SK-N-SH (cell line): ENCODE results near the gene WDR64. TPM values are rescaled to one million over a fixed set of nuclear protein-coding genes. Genes with fewer than 3 reads are reported as not detected.

Experiments
- CTCF ChIA-PET: fragments of 300-600, 350-600 bp; formaldehyde crosslinking; extraction: SDS; loops from one replicate; lab custom pipeline; 2021; lab: Yijun Ruan, JAX
- POLR2A ChIA-PET: fragments of 350-600 bp; sonication (Branson Sonifier 250); formaldehyde crosslinking; extraction: SDS; loops from one replicate; lab custom pipeline; 2020; ENCODE audit warnings: antibody characterized with exemption, inconsistent platforms; lab: Yijun Ruan, JAX
- DNase-seq: peaks from one replicate; pipeline ENCODE4 v3.0.0; 2012
- H2AFZ ChIP-seq: fragments of 200-600 bp; sonication (generic); 2 replicates; pipeline ENCODE4 v1.8.1; 2016; ENCODE audit warnings: antibody characterized with exemption, mild to moderate bottlenecking, low read depth
- H3F3A ChIP-seq: fragments of 200-600 bp; sonication (generic); replicated peaks from 2 replicates; pipeline ENCODE3; 2016; ENCODE audit warnings: antibody characterized with exemption, mild to moderate bottlenecking; ENCODE audit not compliant: insufficient read depth
- H3K27ac ChIP-seq, 2 experiments: fragments of 200-500 bp in 1 of 2; fragments of 200-600 bp in 1 of 2; sonication (Bioruptor generic) in 1 of 2; sonication (generic), shearing (Covaris generic) in 1 of 2; 2 replicates each; pipeline versions ENCODE4 v1.5.1 to v1.6.1; 2014 to 2016; ENCODE audit warnings: low read depth in 2 of 2, inconsistent platforms in 1 of 2, low read length in 1 of 2, mild to moderate bottlenecking in 1 of 2, mixed read lengths in 1 of 2
- H3K27me3 ChIP-seq: fragments of 200-600 bp; sonication (generic), shearing (Covaris generic); 2 replicates; pipeline ENCODE4 v1.6.1; 2016; ENCODE audit warnings: mixed run types; ENCODE audit not compliant: insufficient read depth
- H3K36me3 ChIP-seq, 2 experiments: fragments of 200-500 bp in 1 of 2; fragments of 200-600 bp in 1 of 2; sonication (Bioruptor generic) in 1 of 2; sonication (generic) in 1 of 2; replicated peaks in 1 of 2; 2 replicates each; pipeline versions ENCODE3 to v1.5.1; 2014 to 2016; ENCODE audit warnings: low read length in 1 of 2, mild to moderate bottlenecking in 1 of 2; ENCODE audit not compliant: insufficient read depth in 2 of 2, control insufficient read depth in 1 of 2
- H3K4me1 ChIP-seq, 2 experiments: fragments of 200-500 bp in 1 of 2; fragments of 200-600 bp in 1 of 2; sonication (Bioruptor generic) in 1 of 2; sonication (generic), shearing (Covaris generic) in 1 of 2; 2 replicates each; pipeline versions ENCODE4 v1.5.1 to v1.6.1; 2014 to 2016; ENCODE audit warnings: low read depth in 1 of 2, low read length in 1 of 2, mixed run types in 1 of 2; ENCODE audit not compliant: insufficient read depth in 2 of 2, control insufficient read depth in 1 of 2
- H3K4me2 ChIP-seq: fragments of 200-600 bp; sonication (generic), shearing (Covaris generic); 2 replicates; pipeline ENCODE4 v1.6.1; 2017; ENCODE audit warnings: mixed run types
- H3K4me3 ChIP-seq, 2 experiments: fragments of 200-500 bp in 1 of 2; fragments of 200-600 bp in 1 of 2; sonication (Bioruptor generic) in 1 of 2; sonication (generic), shearing (Covaris generic) in 1 of 2; 2 replicates each; pipeline versions ENCODE4 v1.5.1 to v1.8.1; 2014 to 2016; ENCODE audit warnings: low read depth in 2 of 2, inconsistent platforms in 1 of 2, low read length in 1 of 2, mild to moderate bottlenecking in 1 of 2, mixed read lengths in 1 of 2, moderate library complexity in 1 of 2
- H3K79me2 ChIP-seq: fragments of 200-600 bp; sonication (generic); 2 replicates; pipeline ENCODE4 v1.8.1; 2017; ENCODE audit warnings: mild to moderate bottlenecking; ENCODE audit not compliant: insufficient read depth
- H3K9ac ChIP-seq: fragments of 200-600 bp; sonication (generic); 2 replicates; pipeline ENCODE4 v1.6.1; 2017; ENCODE audit warnings: mixed run types
- H3K9me2 ChIP-seq: fragments of 200-600 bp; sonication (generic); 2 replicates; pipeline ENCODE4 v1.6.1; 2017; ENCODE audit warnings: mixed run types
- H3K9me3 ChIP-seq: fragments of 200-600 bp; sonication (generic); 2 replicates; pipeline ENCODE4 v1.6.1; 2017; ENCODE audit warnings: mixed run types, mild to moderate bottlenecking, moderate library complexity
- H4K20me1 ChIP-seq: fragments of 200-600 bp; sonication (generic); 2 replicates; pipeline ENCODE4 v1.6.1; 2017; ENCODE audit warnings: mild to moderate bottlenecking, mixed run types; ENCODE audit not compliant: insufficient read depth
- EP300 ChIP-seq, 2 experiments: IDR thresholded peaks; 2 replicates each; pipeline versions ENCODE4 v1.4.0 to v1.6.1; 2012; ENCODE audit warnings: borderline replicate concordance in 1 of 2, low read depth in 1 of 2, low read length in 1 of 2
- EZH2phosphoT487 ChIP-seq: fragments of 200-600 bp; sonication (generic); IDR thresholded peaks from 2 replicates; pipeline ENCODE4 v1.6.1; 2017; ENCODE audit warnings: low read depth, mixed run types, mild to moderate bottlenecking, antibody characterized with exemption, moderate library complexity, borderline replicate concordance
- FOSL2 ChIP-seq: IDR thresholded peaks from 2 replicates; pipeline ENCODE4 v1.4.0; 2012; ENCODE audit warnings: low read depth, mild to moderate bottlenecking, moderate library complexity, borderline replicate concordance
- RAD21 ChIP-seq: IDR thresholded peaks from 2 replicates; pipeline ENCODE4 v1.6.1; 2012; ENCODE audit warnings: mild to moderate bottlenecking, low read length
- RXRA ChIP-seq: IDR thresholded peaks from 2 replicates; pipeline ENCODE4 v1.4.0; 2012; ENCODE audit warnings: low read depth, mild to moderate bottlenecking, borderline replicate concordance
- SMC3 ChIP-seq: IDR thresholded peaks from 2 replicates; pipeline ENCODE4 v1.6.1; 2012; ENCODE audit warnings: low read depth, low read length, improper control_type of control experiment
- ZBTB33 ChIP-seq: IDR thresholded peaks from 2 replicates; pipeline ENCODE4 v1.4.0; 2012; ENCODE audit warnings: low read depth, borderline replicate concordance
- WGBS: methylation state at CpG from one replicate; pipeline ENCODE4 v1.1.6; 2017; ENCODE audit warnings: low lambda C conversion rate; 5-methylcytosine and 5-hydroxymethylcytosine counted together
- polyA plus RNA-seq, 3 experiments: library from polyadenylated mRNA; depleted of rRNA; stranded (reverse); fragments of >200 nt; gene quantifications; 2 replicates each; pipeline ENCODE4 v1.2.3, GENCODE V29; 2012
- TF ChIP-seq, protein P1 (sequence below): fragments of 200-600 bp; sonication (generic); IDR thresholded peaks from 2 replicates; pipeline ENCODE4 v1.6.1; 2017; ENCODE audit warnings: antibody characterized with exemption, mild to moderate bottlenecking, moderate library complexity

Gene WDR64
- polyA plus RNA-seq, 1 of the 3 experiments (the other 2 are of a cell fraction), result not detected

GRCh38 chr1:241605146-241605805 lies 46.8 kb upstream of the WDR64 start:
- 76% methylated on average over 9 of the region's 9 CpGs for WGBS
- Histone ChIP-seq H3K27ac (no peak overlapping the region), H3K4me1 (peaks cover 6 to 11% of the 10 kb centered on the region in 2 experiments; a peak in 3 of 4 replicates), H3K9ac (no peak overlapping the region), H3K4me3 (no peak overlapping the region), H3K9me2 (no peaks in the 10 kb centered on the region), H4K20me1 (no peaks in the 10 kb centered on the region), H3K36me3 (no peaks in the 10 kb centered on the region), H3K79me2 (no peaks in the 10 kb centered on the region), H3K27me3 (no peaks in the 10 kb centered on the region), H2AFZ (no peak overlapping the region), H3K4me2 (no peak overlapping the region), H3F3A (peaks cover 10% of the 10 kb centered on the region), H3K9me3 (no peaks in the 10 kb centered on the region)
- ChIA-PET POLR2A (no interaction called here), CTCF (interaction anchor here (0.5 to 1.8 kb wide), 10 partner anchors 9 to 873 kb away, joined by 3 to 5 read pairs (median 3); no protein-coding TSS in a partner anchor)
- TF ChIP-seq EP300 (IDR thresholded peaks at IDR 0.05; ENCODE audit: borderline replicate concordance in 1 of 2, low read depth in 1 of 2, low read length in 1 of 2) (no peak), FOSL2 (no peak), SMC3 (no peak; the same call in 1 of the 2 replicates), RAD21 (peak; percentile 26)
- TF ChIP-seq, protein P1, sequence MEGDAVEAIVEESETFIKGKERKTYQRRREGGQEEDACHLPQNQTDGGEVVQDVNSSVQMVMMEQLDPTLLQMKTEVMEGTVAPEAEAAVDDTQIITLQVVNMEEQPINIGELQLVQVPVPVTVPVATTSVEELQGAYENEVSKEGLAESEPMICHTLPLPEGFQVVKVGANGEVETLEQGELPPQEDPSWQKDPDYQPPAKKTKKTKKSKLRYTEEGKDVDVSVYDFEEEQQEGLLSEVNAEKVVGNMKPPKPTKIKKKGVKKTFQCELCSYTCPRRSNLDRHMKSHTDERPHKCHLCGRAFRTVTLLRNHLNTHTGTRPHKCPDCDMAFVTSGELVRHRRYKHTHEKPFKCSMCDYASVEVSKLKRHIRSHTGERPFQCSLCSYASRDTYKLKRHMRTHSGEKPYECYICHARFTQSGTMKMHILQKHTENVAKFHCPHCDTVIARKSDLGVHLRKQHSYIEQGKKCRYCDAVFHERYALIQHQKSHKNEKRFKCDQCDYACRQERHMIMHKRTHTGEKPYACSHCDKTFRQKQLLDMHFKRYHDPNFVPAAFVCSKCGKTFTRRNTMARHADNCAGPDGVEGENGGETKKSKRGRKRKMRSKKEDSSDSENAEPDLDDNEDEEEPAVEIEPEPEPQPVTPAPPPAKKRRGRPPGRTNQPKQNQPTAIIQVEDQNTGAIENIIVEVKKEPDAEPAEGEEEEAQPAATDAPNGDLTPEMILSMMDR, result peak; percentile 45
- DNase-seq, result peak; percentile 17

DNA sequence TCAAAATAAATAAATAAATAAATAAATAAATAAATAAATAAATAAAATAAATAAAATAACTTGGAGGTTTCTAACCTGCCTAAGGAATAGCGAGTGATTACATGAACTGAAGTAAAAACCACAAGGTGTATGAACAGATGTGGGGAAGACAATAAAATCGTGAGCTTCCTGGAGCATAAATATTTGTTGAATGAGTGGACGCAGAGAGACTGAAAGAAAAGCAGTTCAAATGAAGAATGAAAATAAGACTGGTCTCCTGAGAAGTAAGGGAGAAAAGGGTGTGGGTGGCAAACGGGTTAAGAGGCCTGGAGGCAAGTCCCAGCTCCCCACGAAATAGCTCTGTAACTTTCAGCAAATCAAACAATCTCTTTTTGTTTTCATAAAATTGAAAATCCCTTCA lies 45.5 kb upstream of the WDR64 start:
- POLR2A ChIA-PET, result no interaction called here
- H3K36me3 ChIP-seq, result no peaks in the 10 kb centered on the region
- no peaks in the 10 kb centered on the region for H3K9me2 ChIP-seq
- no peaks in the 10 kb centered on the region for H3K9me3 ChIP-seq
- WGBS, result 61% methylated on average over 5 of the region's 5 CpGs
- peaks cover 6 to 11% of the 10 kb centered on the region in 2 experiments; a peak in 3 of 4 replicates for H3K4me1 ChIP-seq
- H3K27ac ChIP-seq, result no peak overlapping the region
- no peak overlapping the region for H3K4me3 ChIP-seq
- no peaks in the 10 kb centered on the region for H3K79me2 ChIP-seq
- H3K27me3 ChIP-seq, result no peaks in the 10 kb centered on the region
- no peak overlapping the region for H3K4me2 ChIP-seq
- H3K9ac ChIP-seq, result no peak overlapping the region
- no peak for DNase-seq
- CTCF ChIA-PET, result interaction anchor here (1.4 to 1.8 kb wide), 2 partner anchors 17 to 19 kb away, joined by 4 to 5 read pairs; no protein-coding TSS in a partner anchor
- no peak for TF ChIP-seq RXRA
- TF ChIP-seq EZH2phosphoT487, result no peak
- TF ChIP-seq ZBTB33, result no peak
- TF ChIP-seq, all 33 proteins: peak for 0
- Histone ChIP-seq H3F3A (peaks cover 9% of the 10 kb centered on the region), H2AFZ (no peak overlapping the region), H4K20me1 (no peaks in the 10 kb centered on the region)
